Psoas muscle (tissue), 8 donors: Measurements from ENCODE around the gene SLC22A17. TPM values are rescaled to one million over a fixed set of nuclear protein-coding genes. Genes with fewer than 3 reads are reported as not detected.

ENCODE experiments used
- ATAC-seq, 4 donors: fragments of 200-7000 bp; cut with Tn5 transposase; one replicate each; pipeline ENCODE4 v1.9.1; 2020; ENCODE audit warnings: moderate library complexity in 3 of 4, mild to moderate bottlenecking in 2 of 4
- DNase-seq, 2 donors: peaks; one replicate each; pipeline ENCODE4 v3.0.0-alpha.2; 2020
- H3K27ac ChIP-seq: fragments of 200-600 bp; one replicate; pipeline ENCODE4 v1.8.0; 2022
- H3K27me3 ChIP-seq, 3 donors: fragments of 200-600 bp in 1 of 3; one replicate each; pipeline versions ENCODE4 v1.6.1 to v1.8.0; 2013 to 2022; ENCODE audit warnings: low read length in 2 of 3, mild to moderate bottlenecking in 2 of 3, moderate library complexity in 1 of 3; ENCODE audit not compliant: insufficient read depth in 3 of 3
- H3K36me3 ChIP-seq, 2 donors: fragments of 200-600 bp in 1 of 2; one replicate each; pipeline versions ENCODE4 v1.6.1 to v1.8.0; 2013 to 2022; ENCODE audit warnings: low read depth in 1 of 2, mild to moderate bottlenecking in 1 of 2, moderate library complexity in 1 of 2; ENCODE audit not compliant: insufficient read depth in 1 of 2
- H3K4me1 ChIP-seq: fragments of 200-600 bp; one replicate; pipeline ENCODE4 v1.8.0; 2022
- H3K4me3 ChIP-seq: fragments of 200-600 bp; one replicate; pipeline ENCODE4 v1.8.0; 2022; ENCODE audit warnings: mild to moderate bottlenecking
- H3K9me3 ChIP-seq: fragments of 200-600 bp; one replicate; pipeline ENCODE4 v1.8.0; 2022
- WGBS, 3 donors: extraction: QIAGEN DNeasy Blood & Tissue Kit; methylation state at CpG; one replicate each; pipeline versions ENCODE4 v1.1.6 to v1.1.7; 2013; 5-methylcytosine and 5-hydroxymethylcytosine counted together
- intact Hi-C, 2 donors: fragments of 100-400 bp; cut with DNase I; formaldehyde crosslinking; loops; one replicate each; pipeline versions ENCODE4 v1.11.0 to v1.14.2; 2022
- polyA plus RNA-seq, 3 donors: library from polyadenylated mRNA; stranded (reverse); fragments of 200-250 nt; gene quantifications; one replicate each; pipeline ENCODE4 v1.2.3, GENCODE V29; 2013
- total RNA-seq, 4 donors: library from RNA; stranded (reverse); fragmentation: NEBNext Ultra II Directional in 2 of 4; extraction: Animal tissue kit (Norgen Biotek cat#: 25700) in 2 of 4; gene quantifications; one replicate each; pipeline versions ENCODE4 v1.2.1 to v1.2.4, GENCODE V29; 2021 to 2023
- TF ChIP-seq, protein P1 (sequence below): fragments of 200-600 bp; IDR thresholded peaks from one replicate; pipeline ENCODE4 v1.8.0; 2022; ENCODE audit warnings: antibody characterized with exemption
- donor health status: healthy with polysubstance abuse.
- donor health status: DM: no; HTN: no; CAD: no; lungs with moderate emphysema.
- donor health status: Bipolar disorder and iron deficiency.
- donor health status: healthy.
- donor health status: DM: yes; HTN: yes; CAD: no.
- donor health status: DM: no; HTN: no; CAD: no.
- donor health status: DM: no; HTN: no; CAD: no.
- donor health status: DM: yes; HTN: yes; CAD: no.

SLC22A17 gene
- total and polyA plus RNA-seq, 7 donors: 0.95 to 6.3 (median 1.4) TPM

GRCh38 chr14:23358553-23359166, 6.0 kb upstream of the SLC22A17 start:
- no peak overlapping the region for H3K27ac ChIP-seq
- ATAC-seq: no peak
- intact Hi-C loops: no loop called here

GRCh38 chr14:23358042-23358441, 5.4 kb upstream of the SLC22A17 start:
- intact Hi-C loops: no loop called here
- WGBS, 3 donors: 81 to 83% (median 82%) methylated on average over 3 of the region's 3 CpGs
- peaks cover 3 to 23% (median 4%) of the 10 kb centered on the region in 3 donors for H3K27me3 ChIP-seq
- no peak overlapping the region for H3K4me3 ChIP-seq
- H3K4me1 ChIP-seq: no peaks in the 10 kb centered on the region
- no peaks in the 10 kb centered on the region for H3K36me3 ChIP-seq
- TF ChIP-seq, protein P1, sequence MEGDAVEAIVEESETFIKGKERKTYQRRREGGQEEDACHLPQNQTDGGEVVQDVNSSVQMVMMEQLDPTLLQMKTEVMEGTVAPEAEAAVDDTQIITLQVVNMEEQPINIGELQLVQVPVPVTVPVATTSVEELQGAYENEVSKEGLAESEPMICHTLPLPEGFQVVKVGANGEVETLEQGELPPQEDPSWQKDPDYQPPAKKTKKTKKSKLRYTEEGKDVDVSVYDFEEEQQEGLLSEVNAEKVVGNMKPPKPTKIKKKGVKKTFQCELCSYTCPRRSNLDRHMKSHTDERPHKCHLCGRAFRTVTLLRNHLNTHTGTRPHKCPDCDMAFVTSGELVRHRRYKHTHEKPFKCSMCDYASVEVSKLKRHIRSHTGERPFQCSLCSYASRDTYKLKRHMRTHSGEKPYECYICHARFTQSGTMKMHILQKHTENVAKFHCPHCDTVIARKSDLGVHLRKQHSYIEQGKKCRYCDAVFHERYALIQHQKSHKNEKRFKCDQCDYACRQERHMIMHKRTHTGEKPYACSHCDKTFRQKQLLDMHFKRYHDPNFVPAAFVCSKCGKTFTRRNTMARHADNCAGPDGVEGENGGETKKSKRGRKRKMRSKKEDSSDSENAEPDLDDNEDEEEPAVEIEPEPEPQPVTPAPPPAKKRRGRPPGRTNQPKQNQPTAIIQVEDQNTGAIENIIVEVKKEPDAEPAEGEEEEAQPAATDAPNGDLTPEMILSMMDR: no peak
- H3K9me3 ChIP-seq: no peaks in the 10 kb centered on the region
- H3K27ac ChIP-seq: no peak overlapping the region
- ATAC-seq: no peak
- no peak for DNase-seq

More at GRCh38 chr14:23358553-23359166, 6.0 kb upstream of the SLC22A17 start:
- no peak overlapping the region for H3K4me3 ChIP-seq
- 83 to 91% (median 86%) methylated on average over 12 of the region's 12 CpGs for WGBS, 3 donors
- no peaks in the 10 kb centered on the region for H3K4me1 ChIP-seq
- no peaks in the 10 kb centered on the region for H3K36me3 ChIP-seq
- H3K9me3 ChIP-seq: no peaks in the 10 kb centered on the region
- TF ChIP-seq, protein P1: no peak
- DNase-seq: no peak
- peaks cover 0 to 21% (median 3%) of the 10 kb centered on the region in 3 donors for H3K27me3 ChIP-seq

- Histone ChIP-seq H3K36me3 (no peaks in the 10 kb centered on the region), H3K27me3 (peaks cover 4 to 30% (median 5%) of the 10 kb centered on the region in 3 donors), H3K27ac (no peak overlapping the region), H3K4me1 (peaks cover 4% of the 10 kb centered on the region), H3K4me3 (no peak overlapping the region), H3K9me3 (no peaks in the 10 kb centered on the region)
- 86 to 89% (median 87%) methylated on average over 8 of the region's 8 CpGs for WGBS, 3 donors
- ATAC-seq (no peak), DNase-seq (no peak)
- TF ChIP-seq, protein P1: no peak
- intact Hi-C loops: no loop called here
Measured at GRCh38 chr14:23357261-23357660, 4.6 kb upstream of the SLC22A17 start.

DNA sequence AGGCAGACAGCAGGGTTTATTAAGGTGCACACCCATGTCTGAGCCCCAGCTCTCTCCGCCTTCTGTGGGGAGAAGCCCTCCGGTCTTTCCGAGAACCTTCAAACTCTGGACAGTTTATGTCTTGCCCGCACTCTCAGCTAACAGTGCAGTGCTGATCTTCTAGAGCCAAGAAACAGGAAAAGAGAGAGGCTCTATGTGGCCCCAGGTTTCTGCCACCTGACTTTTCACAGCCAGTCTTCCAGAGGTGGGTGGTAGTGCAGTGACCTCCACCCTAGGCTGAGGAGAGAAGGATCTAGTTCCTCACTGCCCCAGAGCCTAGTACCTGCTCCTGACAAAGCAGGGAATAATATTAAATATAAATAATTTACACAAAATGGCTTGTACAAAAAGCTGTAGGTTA, 4.0 kb upstream of the SLC22A17 start:
- Histone ChIP-seq H3K36me3 (no peaks in the 10 kb centered on the region), H3K4me3 (no peak overlapping the region), H3K27me3 (peaks cover 4 to 36% (median 10%) of the 10 kb centered on the region in 3 donors), H3K9me3 (no peaks in the 10 kb centered on the region), H3K4me1 (peaks cover 10% of the 10 kb centered on the region), H3K27ac (no peak overlapping the region)
- TF ChIP-seq, protein P1: no peak
- intact Hi-C loops: no loop called here
- ATAC-seq: no peak
- 93 to 98% (median 94%) methylated on average over 4 of the region's 4 CpGs for WGBS, 3 donors
- no peak for DNase-seq
